ENCODE measurements around the gene PRPH.
"Not testable (repeated sequence)": the region's sequence is repeated elsewhere in the genome, so short reads cannot be mapped to it uniquely, and the experiment has no call there.

PRPH gene

GRCh38 chr12:49276304-49277290 lies 18.4 kb upstream of the PRPH start:
- DNase-seq (ENCODE audit: low read depth in 1 of 2, low spot score in 1 of 2): no peak

DNA sequence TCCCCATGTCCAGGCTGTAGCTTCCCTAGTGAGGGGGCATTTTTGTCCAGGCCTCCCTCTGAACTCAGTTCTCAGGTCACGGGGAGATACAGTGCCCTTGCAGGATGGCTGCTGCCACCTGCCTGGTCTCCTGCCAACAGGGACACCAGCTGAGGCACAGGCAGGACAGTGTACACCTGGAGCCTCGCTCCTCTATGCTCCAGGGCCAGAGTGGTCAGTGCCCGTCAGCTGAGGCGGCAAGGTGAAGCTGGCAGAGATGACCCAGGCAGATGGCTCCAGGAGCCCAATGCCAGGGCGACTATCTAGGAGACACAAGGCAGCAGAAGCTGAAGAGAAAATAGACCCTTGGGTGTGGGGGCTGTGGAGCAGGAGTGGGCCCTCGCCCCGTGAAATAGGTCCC lies 17.5 kb upstream of the PRPH start:
- DNase-seq (ENCODE audit: low read depth in 1 of 2, low spot score in 1 of 2): no peak

GRCh38 chr12:49279706-49280159 lies 15.2 kb upstream of the PRPH start:
- DNase-seq (ENCODE audit: low read depth in 1 of 2, low spot score in 1 of 2): no peak

- not testable (repeated sequence) for DNase-seq (ENCODE audit: low read depth in 1 of 2, low spot score in 1 of 2)
These were observed 14.4 kb upstream of the PRPH start for GRCh38 chr12:49280545-49280944.

DNA sequence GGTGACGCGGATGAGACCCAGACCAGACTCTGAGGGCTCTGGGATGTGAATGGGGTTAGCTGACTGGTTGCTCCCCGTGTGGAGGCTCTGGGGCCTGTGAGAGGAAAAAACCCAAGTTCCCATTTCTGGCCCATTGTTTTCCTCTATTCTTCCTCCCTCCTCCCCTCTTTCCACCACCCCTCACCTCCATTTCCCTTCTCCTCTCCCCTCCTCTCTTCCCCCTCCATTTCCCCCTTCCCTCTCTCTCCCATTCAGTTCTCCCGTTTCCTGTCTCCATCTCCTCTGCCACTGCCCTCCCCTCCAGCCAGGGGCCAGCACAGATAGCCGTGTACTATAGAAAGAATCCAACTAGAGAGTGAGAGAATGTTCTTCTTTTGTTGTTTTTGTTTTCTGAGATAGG lies 12.6 kb upstream of the PRPH start:
- DNase-seq (ENCODE audit: low read depth in 1 of 2, low spot score in 1 of 2): no peak

- not testable (repeated sequence) for DNase-seq (ENCODE audit: low read depth in 1 of 2, low spot score in 1 of 2)
These were observed 12.1 kb upstream of the PRPH start for GRCh38 chr12:49282740-49283375.

- DNase-seq (ENCODE audit: low read depth in 1 of 2, low spot score in 1 of 2): no peak
These were observed 11.2 kb upstream of the PRPH start for GRCh38 chr12:49283541-49284429.

GRCh38 chr12:49284672-49285071 lies 10.3 kb upstream of the PRPH start:
- no peak for DNase-seq (ENCODE audit: low read depth in 1 of 2, low spot score in 1 of 2)

DNA sequence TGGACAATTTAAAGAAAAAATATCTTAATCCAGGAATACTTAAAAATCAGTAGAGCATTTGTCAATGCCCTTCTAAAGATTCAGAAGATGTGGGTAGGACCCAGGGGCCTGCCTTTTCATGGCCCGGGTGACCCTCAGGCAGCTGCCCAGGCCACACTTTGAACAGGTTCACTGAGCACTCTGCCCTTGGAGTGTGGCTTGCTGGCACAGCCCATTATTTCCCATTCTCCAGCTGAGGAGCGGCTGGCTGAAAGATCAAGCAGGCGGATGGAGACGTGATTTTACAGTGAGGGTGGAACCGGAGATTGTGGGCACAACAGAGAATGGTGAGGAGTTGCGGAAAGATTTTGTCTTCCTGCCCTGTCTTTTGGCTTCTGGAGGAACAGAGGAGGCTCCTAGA lies 7.1 kb upstream of the PRPH start:
- no peak for DNase-seq (ENCODE audit: low read depth in 1 of 2, low spot score in 1 of 2)

DNA sequence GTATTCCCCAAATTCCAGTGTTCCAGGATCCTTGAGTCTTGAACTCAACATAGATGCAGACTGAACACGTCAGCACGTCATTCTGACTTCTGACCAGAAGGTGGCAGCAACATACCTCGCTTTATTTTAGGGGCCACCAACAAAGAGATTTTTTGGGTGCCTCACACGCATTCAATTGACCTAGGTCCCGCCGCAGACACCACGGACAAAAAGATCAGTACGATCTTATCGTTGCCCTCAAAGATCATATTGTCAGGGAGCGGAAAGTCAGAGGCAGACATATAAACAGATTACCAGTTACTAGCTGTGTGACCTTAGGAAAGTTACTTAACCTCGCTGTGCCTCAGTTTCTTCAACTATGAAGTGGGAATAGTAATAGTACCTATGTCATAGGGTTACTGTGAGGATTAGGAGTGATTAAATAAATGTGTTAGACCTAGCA lies 6.5 kb upstream of the PRPH start:
- peak; percentile 49 to 72 for DNase-seq (ENCODE audit: low read depth in 1 of 2, low spot score in 1 of 2)

- no peak for DNase-seq (ENCODE audit: low read depth in 1 of 2, low spot score in 1 of 2)
These were observed 5.9 kb upstream of the PRPH start for GRCh38 chr12:49288922-49289555.

- DNase-seq (ENCODE audit: low read depth in 1 of 2, low spot score in 1 of 2): no peak
These were observed 2.3 kb upstream of the PRPH start for GRCh38 chr12:49292729-49293055.

DNA sequence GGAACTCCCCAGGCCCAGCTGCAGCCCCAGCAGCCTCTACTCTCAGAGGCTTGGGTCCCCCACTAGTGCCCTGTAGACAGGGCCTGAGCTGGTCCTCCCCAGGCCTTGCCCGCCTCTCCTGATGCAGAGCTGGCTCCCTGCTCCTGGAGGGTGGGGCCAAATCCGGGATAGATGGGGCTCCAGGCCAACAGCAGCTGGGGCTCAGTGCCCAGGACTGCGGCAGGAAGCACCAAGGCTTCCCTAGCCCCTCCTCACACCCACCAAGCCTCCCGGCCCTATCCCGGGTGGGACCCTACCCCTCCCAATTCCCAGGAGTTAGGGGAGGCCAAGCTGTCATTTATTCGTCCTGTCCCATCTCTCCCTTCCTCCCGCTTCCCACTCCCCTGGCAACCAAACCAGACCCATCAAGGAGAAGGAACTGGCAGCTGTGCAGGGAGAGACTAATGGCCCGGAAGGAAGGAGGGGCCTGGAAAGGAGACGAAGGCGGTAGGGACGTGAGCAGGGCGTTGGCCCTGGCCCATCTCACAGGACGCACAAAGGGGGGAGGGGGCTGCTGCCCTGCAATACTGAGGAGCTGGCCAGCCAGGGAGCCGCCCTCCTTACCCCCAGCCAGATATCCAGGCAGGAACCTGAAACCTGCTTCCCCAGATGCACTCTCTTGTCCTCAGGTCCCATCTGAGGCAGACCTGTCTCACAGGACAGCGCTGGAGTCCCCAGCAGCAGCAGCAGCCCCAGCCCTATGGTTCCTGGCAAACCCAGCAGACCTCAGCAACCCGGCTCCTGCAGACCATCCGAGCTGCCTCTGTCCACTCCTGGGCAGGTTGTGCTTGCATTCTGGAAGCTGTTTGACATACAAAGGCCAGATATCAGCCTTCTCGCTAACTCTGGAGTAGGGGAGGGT lies 1.6 kb upstream of the PRPH start:
- DNase-seq (ENCODE audit: low read depth in 1 of 2, low spot score in 1 of 2): no peak

DNA sequence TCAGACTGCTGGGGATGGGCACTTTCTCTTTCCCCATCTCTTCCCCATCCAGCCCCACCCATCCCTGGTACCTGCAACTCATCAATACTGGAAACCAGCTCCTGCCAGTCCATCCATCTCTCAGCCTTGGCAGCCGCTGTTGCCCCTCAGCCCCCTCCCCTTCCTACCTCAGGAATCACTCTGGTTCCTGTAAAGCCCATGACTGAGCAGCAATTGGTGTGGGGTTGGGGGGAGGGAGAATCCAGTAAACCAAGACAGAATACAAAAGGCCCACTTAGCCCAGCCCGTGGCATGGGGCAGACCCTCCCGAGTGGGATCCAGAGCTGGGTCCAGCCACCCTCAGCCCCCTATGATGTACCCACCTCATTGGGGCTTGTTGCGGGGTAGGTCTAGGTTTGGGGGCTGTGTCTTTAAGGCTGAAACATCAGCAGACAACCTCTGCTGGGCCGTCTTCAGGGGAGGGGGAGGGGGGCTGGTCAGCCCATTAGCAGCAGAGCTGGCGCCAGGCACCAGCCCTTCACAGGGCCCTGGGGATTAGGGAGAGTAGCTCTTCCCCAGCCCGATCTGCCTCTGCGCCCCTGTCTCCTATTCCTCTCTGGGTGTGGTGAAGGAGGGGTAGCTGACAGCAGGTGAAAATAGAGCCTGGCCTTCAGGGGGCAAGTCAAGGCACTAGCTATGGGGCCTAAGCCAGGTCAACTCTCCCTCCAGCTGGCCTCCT lies 702 bp upstream of the PRPH start:
- DNase-seq (ENCODE audit: low read depth in 1 of 2, low spot score in 1 of 2): no peak

- DNase-seq (ENCODE audit: low read depth in 1 of 2, low spot score in 1 of 2): no peak
These were observed 204 bp upstream of the PRPH start for GRCh38 chr12:49294804-49295081.

- DNase-seq (ENCODE audit: low read depth in 1 of 2, low spot score in 1 of 2): peak; percentile 25 to 37
These were observed 1.3 kb downstream of the PRPH start for GRCh38 chr12:49296034-49296835.

DNA sequence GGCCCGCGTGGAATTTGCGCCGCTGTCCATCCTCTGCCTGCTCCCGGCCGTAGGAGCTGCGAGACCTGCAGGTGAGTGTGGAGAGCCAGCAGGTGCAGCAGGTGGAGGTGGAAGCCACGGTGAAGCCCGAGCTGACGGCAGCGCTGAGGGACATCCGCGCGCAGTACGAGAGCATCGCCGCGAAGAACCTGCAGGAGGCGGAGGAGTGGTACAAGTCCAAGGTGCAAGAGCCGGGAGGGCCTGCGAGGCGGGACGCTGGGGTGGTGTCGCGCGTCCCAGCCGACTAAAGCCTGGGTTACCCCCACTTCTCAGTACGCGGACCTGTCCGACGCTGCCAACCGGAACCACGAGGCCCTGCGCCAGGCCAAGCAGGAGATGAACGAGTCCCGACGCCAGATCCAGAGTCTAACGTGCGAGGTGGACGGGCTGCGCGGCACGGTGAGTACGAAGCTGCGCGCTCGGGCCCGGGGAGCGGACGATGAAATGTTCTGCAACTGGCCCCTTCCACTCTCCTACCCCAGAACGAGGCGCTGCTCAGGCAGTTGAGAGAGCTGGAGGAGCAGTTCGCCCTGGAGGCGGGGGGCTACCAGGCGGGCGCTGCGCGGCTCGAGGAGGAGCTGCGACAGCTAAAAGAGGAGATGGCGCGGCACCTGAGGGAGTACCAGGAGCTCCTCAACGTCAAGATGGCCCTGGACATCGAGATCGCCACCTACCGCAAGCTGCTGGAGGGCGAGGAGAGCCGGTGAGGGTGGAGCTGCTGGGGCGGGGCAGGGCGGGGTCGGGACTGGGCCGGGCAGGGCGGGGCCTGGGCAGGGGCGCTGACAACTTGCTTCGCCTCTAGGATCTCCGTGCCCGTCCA lies 2.1 kb downstream of the PRPH start:
- DNase-seq (ENCODE audit: low read depth in 1 of 2, low spot score in 1 of 2): no peak

- no peak for DNase-seq (ENCODE audit: low read depth in 1 of 2, low spot score in 1 of 2)
These were observed 2.7 kb downstream of the PRPH start for GRCh38 chr12:49297695-49298060.

Measured in activated CD4-positive, alpha-beta T cell treated with anti-CD3 and anti-CD28 coated beads, Interleukin-2, amount 50 U/mL, for 24 hours (primary cell).